NT2/D1 (cell line): ENCODE data around the gene L3MBTL3.

Source experiments
- SUZ12 ChIP-seq: IDR thresholded peaks from 2 replicates; pipeline ENCODE4 v1.6.1; 2011; ENCODE audit not compliant: insufficient read length, insufficient read depth; ENCODE audit errors: extremely low read depth
- YY1 ChIP-seq: IDR thresholded peaks from 2 replicates; pipeline ENCODE4 v1.6.1; 2011; ENCODE audit not compliant: insufficient read length, insufficient read depth
- ZNF274 ChIP-seq: IDR thresholded peaks from 2 replicates; pipeline ENCODE4 v1.6.1; 2011; ENCODE audit warnings: mild to moderate bottlenecking, low read depth, low read length

DNA sequence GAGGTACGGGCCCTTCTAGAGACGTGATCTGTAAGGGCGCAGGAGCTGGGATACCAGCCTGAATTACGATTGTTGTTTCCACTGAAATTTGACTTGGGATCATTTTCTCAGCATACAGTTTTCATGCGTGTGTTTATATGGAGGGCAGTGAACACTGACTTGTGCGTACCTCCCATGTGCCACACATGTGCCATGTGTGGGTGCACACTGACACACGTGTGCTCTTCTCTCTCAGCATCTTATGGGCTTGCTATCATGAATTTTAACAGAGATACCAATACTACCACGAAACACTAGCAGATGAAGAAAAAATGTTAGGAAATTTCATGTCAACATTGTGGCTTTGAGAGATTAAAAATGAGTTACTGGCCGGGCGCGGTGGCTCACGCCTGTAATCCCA, 39.1 kb downstream of the L3MBTL3 start:
- TF ChIP-seq ZNF274 (no peak), YY1 (no peak), SUZ12 (no peak)
